HG02970 (cell line): ENCODE data around the gene C21orf91.
"Not testable (repeated sequence)": the region's sequence is repeated elsewhere in the genome, so short reads cannot be mapped to it uniquely, and the experiment has no call there.

Experiments used
- ATAC-seq: cut with Tn5 transposase; IDR thresholded peaks from one replicate; pipeline ENCODE4 v1.9.1; 2021; ENCODE audit warnings: mild to moderate bottlenecking, moderate library complexity, moderate number of reproducible peaks; ENCODE audit not compliant: unreplicated experiment, low FRiP score

The C21orf91 gene

DNA sequence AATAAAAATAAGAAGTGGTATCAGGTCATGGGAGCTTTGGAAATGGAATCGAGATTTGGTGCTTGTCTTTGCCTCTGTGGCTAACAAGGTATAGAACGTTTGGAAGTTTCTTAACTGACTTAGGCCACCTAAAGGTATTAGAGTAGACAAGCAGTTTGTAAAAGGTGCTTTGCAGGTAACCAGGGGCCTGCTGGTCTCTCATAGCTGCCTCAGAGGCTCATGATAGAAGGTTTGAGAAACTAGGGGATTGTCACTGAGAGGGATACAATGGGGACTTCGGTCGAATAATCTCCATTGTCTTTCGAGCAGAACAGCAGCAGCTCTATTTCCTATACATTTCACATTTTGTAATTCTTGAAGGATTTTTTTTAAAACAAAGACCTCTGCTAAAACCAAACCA, 37.6 kb downstream of the C21orf91 start:
- ATAC-seq = no peak

DNA sequence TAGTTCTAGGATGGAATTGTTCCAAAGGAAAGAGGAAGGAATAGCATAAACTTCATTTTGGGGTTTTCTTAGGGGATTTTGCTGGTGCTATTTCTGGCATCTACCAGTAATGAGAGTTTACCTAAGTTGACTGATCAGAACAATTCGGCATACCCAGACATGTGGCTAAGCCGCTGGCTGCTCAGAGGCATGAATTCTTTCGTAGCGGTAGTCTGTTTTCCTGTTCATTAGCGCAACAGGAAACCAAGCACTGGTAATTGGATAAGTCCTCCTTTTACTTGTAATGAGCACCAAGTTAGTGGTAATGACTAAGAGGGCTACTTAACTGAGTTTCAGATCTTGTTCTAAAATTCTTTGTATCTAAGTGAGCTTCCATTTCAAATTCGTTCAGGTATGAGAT, 38.6 kb downstream of the C21orf91 start:
- ATAC-seq = peak; percentile 29

DNA sequence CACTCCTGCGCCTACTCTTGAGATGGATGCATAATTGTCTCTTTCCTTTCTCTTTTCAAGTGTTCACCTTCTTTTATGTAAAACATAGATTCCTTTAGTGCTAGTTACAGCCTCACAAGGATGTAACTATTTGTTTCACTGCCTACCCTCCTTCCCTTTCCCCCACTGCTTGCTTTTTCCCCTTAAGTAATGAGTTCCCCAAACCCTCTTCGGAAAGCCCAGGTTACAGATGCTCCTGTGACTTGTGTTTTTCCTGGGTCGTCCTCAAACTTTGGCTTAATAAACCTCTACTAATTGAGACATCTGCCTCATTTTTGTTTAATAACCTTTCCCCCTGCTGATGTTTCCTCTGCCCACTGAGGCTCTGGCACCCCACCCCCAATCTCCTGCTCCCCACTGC, 39.2 kb downstream of the C21orf91 start:
- ATAC-seq = no peak

- no peak for ATAC-seq
These were observed 39.7 kb downstream of the C21orf91 start for GRCh38 chr21:17779496-17779895.

- no peak for ATAC-seq
These were observed 41.9 kb downstream of the C21orf91 start for GRCh38 chr21:17777072-17777765.

DNA sequence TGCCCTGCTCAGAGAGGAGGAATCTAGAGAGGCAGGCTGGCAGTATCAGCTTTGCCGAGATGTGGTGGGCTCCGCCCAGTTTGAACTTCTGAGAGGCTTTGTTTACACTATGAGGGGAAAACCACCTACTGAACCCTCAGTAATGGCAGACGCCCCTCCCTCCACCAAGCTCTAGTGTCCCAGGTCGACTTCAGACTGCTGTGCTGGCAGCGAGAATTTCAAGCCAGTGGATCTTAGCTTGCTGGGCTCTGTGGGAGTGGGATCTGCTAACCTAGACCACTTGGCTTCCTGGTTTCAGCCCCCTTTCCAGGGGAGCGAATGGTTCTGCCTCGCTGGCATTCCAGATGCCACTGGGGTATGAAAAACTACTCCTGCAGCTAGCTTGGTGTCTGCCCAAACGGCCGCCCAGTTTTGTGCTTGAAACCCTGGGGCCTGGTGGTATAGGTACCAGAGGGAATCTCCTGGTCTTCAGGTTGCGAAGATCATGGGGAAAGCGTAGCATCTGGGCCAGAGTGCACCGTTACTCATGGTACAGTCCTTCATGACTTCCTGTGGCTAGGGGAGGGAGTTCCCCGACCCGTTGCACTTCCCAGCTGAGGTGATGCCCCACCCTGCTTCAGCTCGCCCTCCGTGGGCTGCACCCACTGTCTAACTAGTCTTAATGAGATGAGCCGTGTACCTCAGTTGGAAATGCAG, 43.6 kb downstream of the C21orf91 start:
- ATAC-seq = peak; percentile 70

DNA sequence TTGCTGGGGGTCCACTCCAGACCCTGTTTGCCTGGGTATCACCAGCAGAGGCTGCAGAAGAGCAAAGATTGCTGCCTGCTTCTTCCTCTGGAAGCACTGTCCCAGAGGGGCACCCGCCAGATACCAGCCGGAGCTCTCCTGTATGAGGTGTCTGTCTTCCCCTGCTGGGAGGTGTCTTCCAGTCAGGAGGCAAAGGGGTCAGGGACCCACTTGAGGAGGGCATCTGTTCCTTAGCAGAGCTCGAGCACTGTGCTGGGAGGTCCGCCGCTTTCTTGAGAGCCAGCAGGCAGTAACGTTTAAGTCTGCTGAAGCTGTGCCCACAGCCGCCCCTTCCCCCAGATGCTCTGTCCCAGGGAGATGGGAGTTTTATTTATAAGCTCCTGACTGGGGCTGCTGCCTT, 44.1 kb downstream of the C21orf91 start:
- ATAC-seq = not testable (repeated sequence)

GRCh38 chr21:17769447-17769845, 49.7 kb downstream of the C21orf91 start:
- no peak for ATAC-seq

- no peak for ATAC-seq
These were observed 50.2 kb downstream of the C21orf91 start for GRCh38 chr21:17768840-17769446.

DNA sequence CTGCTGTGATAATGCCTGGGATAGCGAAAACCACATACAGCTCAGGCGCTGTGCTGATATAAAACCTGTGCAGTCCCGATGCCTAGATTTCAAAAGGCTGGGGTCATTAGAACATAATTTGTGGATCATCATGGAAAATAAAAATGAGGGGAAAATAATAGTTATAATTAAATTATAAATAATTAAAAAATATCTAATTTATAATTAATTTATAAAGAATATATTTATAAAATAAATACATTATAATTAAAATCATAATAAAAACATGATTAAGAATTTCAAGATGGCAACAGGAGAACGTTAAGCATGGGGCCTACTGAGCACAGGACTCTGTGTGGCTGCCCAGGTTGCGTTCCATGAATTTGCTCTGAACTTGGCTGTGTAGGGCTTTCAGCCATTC, 53.9 kb downstream of the C21orf91 start:
- no peak for ATAC-seq

DNA sequence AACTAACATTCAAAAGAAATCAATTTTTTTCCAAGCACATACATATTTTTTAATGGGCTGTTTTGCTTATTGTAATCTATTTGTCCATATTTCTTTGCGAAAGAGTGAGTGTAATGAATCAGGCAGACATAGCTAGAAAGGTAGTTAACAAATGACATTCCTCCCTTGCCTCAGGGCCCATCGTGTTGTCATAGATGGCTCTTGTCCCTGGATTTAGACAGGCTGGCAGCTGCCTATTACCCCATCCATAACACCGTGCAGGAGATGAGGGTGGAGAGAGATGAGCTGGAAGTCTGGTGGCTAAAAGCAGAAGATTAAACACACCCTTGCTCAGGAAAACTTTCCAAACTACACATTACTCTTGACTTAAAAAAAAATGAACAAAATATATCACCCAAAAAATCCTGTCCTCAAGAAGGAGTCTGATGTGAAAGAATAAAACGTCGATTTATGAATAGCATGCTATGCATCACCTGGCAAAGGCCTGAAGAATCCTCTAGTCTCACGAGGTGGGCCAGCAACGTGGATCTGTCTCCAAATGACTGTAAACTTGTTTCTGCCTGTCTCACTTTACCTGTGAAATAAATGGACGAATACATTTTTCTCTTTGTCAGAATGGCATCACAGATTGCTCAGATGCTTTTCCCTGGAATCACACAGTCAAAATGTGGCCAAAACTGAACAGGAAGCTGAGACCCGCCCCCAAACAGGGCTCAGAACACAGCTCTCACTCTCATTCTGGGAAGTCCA, 55.7 kb downstream of the C21orf91 start:
- no peak for ATAC-seq

DNA sequence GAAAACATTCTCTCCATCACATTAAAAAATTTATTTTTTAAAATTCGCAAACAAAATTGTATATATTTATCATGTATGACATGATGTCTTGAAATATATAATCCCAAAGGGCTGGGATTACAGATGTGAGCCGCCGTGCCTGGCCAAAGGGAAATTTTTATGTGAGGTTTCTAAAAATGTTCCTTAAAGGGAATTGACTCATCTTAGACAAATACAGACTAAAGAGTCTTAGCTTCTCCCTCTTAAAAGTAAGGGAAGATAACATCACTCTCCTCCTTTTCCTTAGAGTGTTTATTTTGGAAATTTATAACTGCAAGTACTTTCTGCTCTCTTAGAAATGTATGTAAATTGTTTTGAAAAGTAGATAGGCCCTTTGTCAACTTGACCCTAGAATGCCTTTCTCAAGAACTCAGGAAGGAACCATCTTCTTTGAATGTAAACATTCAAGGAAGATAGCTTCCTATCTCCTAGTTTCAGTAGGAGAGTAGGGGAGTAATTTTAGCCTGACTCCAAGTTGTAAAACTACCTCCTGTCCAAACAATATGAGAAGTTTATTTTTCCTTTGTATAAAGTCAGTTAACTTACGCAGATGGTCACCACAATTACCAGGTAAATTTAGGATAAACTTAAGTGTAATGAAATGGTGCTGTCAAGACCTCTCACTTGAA, 59.5 kb downstream of the C21orf91 start:
- no peak for ATAC-seq

DNA sequence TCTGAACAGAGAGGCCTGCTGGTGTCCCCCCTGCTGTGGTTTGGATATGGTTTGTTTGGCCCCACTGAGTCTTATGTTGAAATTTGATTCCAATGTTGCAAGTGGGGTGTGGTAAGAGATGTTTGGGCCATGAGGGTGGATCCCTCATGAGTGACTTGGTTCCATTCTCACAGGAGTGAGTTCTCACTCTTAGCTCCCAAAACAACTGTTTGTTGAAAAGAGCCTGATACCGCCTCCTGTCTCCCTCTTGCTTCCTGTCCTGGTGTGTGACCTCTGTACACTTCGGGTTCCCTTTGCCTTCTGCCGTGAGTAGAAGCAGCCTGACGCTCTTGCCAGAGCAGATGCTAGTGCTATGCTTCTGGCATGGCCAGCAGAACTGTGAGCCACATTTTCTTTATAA, 60.5 kb downstream of the C21orf91 start:
- ATAC-seq = no peak

GRCh38 chr21:17757671-17758070, 61.5 kb downstream of the C21orf91 start:
- ATAC-seq = no peak

GRCh38 chr21:17753736-17754135, 65.4 kb downstream of the C21orf91 start:
- no peak for ATAC-seq

DNA sequence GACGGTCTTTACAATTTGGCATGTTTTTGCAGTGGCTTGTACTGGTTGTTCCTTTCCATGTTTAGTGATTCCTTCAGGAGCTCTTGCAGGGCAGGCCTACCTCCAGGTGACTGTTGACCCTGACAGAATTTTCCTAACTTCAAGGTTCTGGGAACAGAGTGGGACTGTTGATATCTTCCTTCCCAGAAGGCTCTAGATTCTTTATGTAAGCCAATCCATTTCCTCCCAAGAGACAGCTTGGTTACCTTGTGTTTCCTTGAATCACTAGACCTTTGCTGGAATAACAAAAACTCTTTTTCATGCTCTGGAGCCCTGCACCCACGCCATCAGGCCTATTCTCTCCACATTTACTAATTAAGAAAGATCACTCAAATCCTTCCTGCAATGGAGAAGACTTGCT, 67.0 kb downstream of the C21orf91 start:
- ATAC-seq = no peak

- no peak for ATAC-seq
These were observed 72.2 kb downstream of the C21orf91 start for GRCh38 chr21:17746920-17747319.

GRCh38 chr21:17745086-17745485, 74.1 kb downstream of the C21orf91 start:
- no peak for ATAC-seq

- no peak for ATAC-seq
These were observed 76.1 kb downstream of the C21orf91 start for GRCh38 chr21:17742940-17743592.

GRCh38 chr21:17742181-17742580, 77.0 kb downstream of the C21orf91 start:
- ATAC-seq = no peak
